ENCODE measurements around the gene AFF3.

Gene AFF3

GRCh38 chr2:99621774-99622173, 520.6 kb downstream of the AFF3 start:
- no peak overlapping the region for H3K27ac ChIP-seq (ENCODE audit: poor library complexity, severe bottlenecking)

DNA sequence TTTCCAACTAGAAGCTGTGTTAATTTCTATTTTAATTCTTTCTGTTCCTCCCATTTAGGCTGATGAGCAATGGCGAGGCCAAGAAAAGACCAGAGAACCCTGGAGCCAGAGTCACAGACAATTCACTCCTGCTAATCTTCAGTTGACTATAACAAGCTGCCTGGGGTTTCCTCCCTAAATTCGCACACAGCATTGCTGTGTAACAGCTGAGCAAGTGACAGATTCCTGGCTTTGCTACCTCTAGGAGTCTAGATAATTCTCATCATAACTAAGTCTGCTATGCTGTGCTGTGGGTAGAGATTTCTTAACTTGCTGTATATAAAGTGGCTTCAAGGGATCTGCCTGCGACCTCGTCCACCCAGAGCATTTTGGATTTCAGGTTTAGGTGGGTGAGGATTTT, 521.3 kb downstream of the AFF3 start:
- Histone ChIP-seq H3K9me3 (ENCODE audit: severe bottlenecking) (no peaks in the 10 kb centered on the region), H3K27ac (ENCODE audit: poor library complexity, severe bottlenecking) (no peak overlapping the region), H3K36me3 (ENCODE audit: low read depth) (no peaks in the 10 kb centered on the region), H3K27me3 (ENCODE audit: insufficient read depth, poor library complexity, severe bottlenecking) (no peaks in the 10 kb centered on the region), H3K4me1 (ENCODE audit: insufficient read depth, poor library complexity, severe bottlenecking) (no peaks in the 10 kb centered on the region), H3K4me3 (ENCODE audit: severe bottlenecking) (no peak overlapping the region)
- no peak for DNase-seq (ENCODE audit: low spot score)
- no peak for TF ChIP-seq CTCF (IDR thresholded peaks at IDR 0.05; ENCODE audit: poor library complexity, severe bottlenecking)
- no peak for ATAC-seq (ENCODE audit: low read depth)

More at GRCh38 chr2:99621774-99622173, 520.6 kb downstream of the AFF3 start:
- Histone ChIP-seq H3K9me3 (ENCODE audit: severe bottlenecking) (no peaks in the 10 kb centered on the region), H3K4me3 (ENCODE audit: severe bottlenecking) (no peak overlapping the region), H3K4me1 (ENCODE audit: insufficient read depth, poor library complexity, severe bottlenecking) (no peaks in the 10 kb centered on the region), H3K36me3 (ENCODE audit: low read depth) (no peaks in the 10 kb centered on the region), H3K27me3 (ENCODE audit: insufficient read depth, poor library complexity, severe bottlenecking) (no peaks in the 10 kb centered on the region)
- no peak for TF ChIP-seq CTCF (IDR thresholded peaks at IDR 0.05; ENCODE audit: poor library complexity, severe bottlenecking)
- no peak for DNase-seq (ENCODE audit: low spot score)
- ATAC-seq (ENCODE audit: low read depth): no peak

GRCh38 chr2:99619151-99619550, 523.2 kb downstream of the AFF3 start:
- H3K27me3 ChIP-seq (ENCODE audit: insufficient read depth, poor library complexity, severe bottlenecking): no peaks in the 10 kb centered on the region
- no peaks in the 10 kb centered on the region for H3K4me1 ChIP-seq (ENCODE audit: insufficient read depth, poor library complexity, severe bottlenecking)
- no peak overlapping the region for H3K27ac ChIP-seq (ENCODE audit: poor library complexity, severe bottlenecking)
- no peaks in the 10 kb centered on the region for H3K9me3 ChIP-seq (ENCODE audit: severe bottlenecking)
- no peaks in the 10 kb centered on the region for H3K36me3 ChIP-seq (ENCODE audit: low read depth)
- ATAC-seq (ENCODE audit: low read depth) (no peak), DNase-seq (ENCODE audit: low spot score) (no peak)
- TF ChIP-seq CTCF (IDR thresholded peaks at IDR 0.05; ENCODE audit: poor library complexity, severe bottlenecking): no peak
- no peak overlapping the region for H3K4me3 ChIP-seq (ENCODE audit: severe bottlenecking)

DNA sequence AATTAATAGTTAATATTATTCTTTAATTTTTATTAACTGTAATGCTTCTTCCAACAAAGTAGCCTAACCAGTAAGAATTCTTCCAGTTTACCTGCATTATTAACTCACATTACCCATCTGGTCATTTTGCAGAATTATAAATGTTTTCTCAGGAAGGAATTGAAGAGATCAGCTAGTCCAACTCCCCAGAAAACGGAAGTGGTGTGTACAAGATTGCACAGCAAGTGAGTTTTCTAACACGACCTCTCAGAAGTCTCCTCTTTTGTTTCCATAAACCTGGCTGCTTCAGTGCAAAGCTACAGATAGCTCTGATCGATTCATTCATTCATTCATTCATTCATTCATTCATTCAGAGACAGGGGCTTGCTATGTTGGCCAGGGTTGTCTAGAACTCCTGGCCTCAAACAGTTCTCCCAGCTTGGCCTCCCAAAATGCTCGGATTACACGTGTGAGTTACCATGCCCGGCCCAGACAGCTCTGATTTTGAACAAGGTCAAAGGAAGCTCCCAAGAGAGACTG, 523.8 kb downstream of the AFF3 start:
- DNase-seq (ENCODE audit: low spot score): no peak
- H3K36me3 ChIP-seq (ENCODE audit: low read depth): no peaks in the 10 kb centered on the region
- H3K27ac ChIP-seq (ENCODE audit: poor library complexity, severe bottlenecking): no peak overlapping the region
- no peak for TF ChIP-seq CTCF (IDR thresholded peaks at IDR 0.05; ENCODE audit: poor library complexity, severe bottlenecking)
- ATAC-seq (ENCODE audit: low read depth): no peak
- H3K27me3 ChIP-seq (ENCODE audit: insufficient read depth, poor library complexity, severe bottlenecking): no peaks in the 10 kb centered on the region
- H3K4me3 ChIP-seq (ENCODE audit: severe bottlenecking): no peak overlapping the region
- no peaks in the 10 kb centered on the region for H3K4me1 ChIP-seq (ENCODE audit: insufficient read depth, poor library complexity, severe bottlenecking)
- no peaks in the 10 kb centered on the region for H3K9me3 ChIP-seq (ENCODE audit: severe bottlenecking)

- TF ChIP-seq CTCF (IDR thresholded peaks at IDR 0.05; ENCODE audit: poor library complexity, severe bottlenecking): no peak
- ATAC-seq (ENCODE audit: low read depth) (no peak), DNase-seq (ENCODE audit: low spot score) (no peak)
- H3K4me3 ChIP-seq (ENCODE audit: severe bottlenecking): no peak overlapping the region
- H3K27ac ChIP-seq (ENCODE audit: poor library complexity, severe bottlenecking): no peak overlapping the region
- H3K4me1 ChIP-seq (ENCODE audit: insufficient read depth, poor library complexity, severe bottlenecking): no peaks in the 10 kb centered on the region
- H3K36me3 ChIP-seq (ENCODE audit: low read depth): no peaks in the 10 kb centered on the region
- H3K27me3 ChIP-seq (ENCODE audit: insufficient read depth, poor library complexity, severe bottlenecking): no peaks in the 10 kb centered on the region
- H3K9me3 ChIP-seq (ENCODE audit: severe bottlenecking): no peaks in the 10 kb centered on the region
Observed at GRCh38 chr2:99617811-99618210, 524.6 kb downstream of the AFF3 start.

Measured in RWPE2 (cell line).